HG03159 (cell line): ENCODE data around the gene SLC35A3.
"Not testable (repeated sequence)": the region's sequence is repeated elsewhere in the genome, so short reads cannot be mapped to it uniquely, and the experiment has no call there.

Experiments
- ATAC-seq: cut with Tn5 transposase; IDR thresholded peaks from one replicate; pipeline ENCODE4 v1.9.1; 2021; ENCODE audit warnings: mild to moderate bottlenecking, moderate library complexity; ENCODE audit not compliant: unreplicated experiment

SLC35A3 gene

DNA sequence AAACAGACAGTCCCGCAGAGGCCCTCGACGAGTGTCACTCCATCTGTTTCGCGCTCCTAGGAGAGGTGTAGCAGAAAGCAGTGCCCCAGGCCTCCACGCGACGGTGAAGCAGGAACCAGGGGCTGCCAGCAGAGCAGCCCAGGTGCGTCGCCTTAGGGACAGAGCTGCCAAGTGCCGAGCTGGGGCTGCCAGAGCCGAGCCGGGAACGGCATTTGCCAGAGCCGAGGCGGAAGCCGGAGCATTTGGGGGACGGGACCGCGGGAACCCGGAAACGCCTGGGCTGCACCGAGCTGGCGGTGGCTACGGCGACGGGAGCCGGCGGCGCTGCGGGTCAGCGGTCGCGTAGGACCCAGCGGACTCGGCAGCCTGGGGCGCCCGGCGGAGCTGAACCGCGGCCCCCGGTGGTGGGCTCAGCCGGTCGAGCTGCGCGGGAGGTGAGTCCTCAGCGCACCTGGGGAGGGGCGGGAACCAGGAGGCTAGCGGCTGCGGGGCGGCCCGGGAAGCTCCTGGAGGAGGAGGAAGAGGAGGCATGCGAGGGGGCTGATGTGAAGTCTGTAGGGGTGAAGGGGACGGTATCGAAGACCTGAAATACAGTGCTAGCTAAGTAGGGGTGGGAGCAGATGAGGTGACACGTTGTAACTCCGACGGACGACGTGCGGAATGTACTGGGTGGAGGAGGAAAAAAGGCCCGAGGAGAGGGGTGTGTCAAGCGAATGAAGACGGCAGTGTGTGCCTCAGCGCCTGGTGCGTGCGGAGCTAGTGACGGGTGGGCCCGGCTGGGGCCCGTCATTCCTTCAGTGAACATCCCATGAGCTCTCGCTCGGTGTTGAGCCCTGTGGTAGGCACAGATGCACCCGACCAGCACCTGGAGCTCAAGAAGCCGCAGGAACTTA lies at the start of gene SLC35A3:
Gene SLC35A3, plus strand, starts transcription at position 268 of the 893 bp plus-strand sequence. CDS start 23,559 bp downstream, outside the sequence.
- peak; percentile 86 for ATAC-seq

DNA sequence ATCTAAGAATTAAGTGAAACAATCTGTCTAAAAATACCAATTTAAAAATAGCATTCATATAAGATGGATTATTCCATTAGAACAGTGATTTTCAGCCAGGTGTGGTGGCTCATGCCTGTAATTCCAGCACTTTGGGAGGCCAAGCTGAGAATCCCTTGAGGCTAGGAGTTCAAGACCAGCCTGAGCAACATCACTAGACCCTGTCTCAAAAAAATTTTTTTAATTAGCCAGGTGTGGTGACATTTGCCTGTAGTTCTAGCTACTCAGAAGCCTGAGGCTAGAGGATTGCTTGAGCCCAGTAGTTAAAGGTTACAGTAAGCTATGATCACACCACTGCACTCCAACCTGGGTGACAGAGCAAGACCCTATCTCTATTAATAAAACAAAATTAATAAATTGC lies 35.0 kb upstream of the SLC35A3 start:
- no peak for ATAC-seq

DNA sequence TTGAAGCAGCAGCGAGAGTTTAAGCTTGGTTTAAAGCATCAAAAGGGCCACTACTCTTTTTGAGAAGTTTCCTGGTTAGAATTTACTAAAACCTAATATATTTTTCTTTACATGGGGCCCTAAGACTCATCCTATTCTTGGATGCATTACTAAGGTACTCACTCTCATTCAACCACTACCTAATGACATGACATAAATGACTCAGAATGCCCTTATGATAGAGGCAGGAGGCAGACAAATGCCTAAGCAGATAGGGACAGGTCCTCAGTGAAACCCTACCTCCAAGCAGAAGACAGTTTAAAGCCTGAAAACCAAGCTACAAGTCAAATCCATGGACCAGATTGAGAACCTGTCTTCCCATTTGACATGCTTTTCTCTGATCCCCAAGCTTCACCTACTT lies 34.3 kb upstream of the SLC35A3 start:
- ATAC-seq: no peak

DNA sequence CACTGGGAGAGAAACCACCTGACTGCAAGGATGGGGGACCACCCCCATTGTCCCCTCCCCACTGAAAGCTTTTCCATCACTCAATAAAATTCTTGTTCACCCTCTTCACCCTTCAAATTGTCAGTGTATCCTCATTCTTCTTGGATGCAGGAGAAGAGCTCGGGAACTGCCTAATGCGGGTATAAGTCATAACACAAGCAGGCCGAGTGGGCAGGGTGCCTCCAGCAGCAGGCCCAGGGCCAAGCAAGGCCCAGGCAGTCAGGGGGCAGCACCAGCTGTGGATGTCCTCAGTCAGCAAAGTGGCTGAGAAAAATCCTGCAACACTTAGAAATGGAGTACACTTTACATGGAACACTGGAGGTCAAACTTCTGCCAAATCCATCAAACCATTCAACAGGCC lies 33.7 kb upstream of the SLC35A3 start:
- no peak for ATAC-seq

DNA sequence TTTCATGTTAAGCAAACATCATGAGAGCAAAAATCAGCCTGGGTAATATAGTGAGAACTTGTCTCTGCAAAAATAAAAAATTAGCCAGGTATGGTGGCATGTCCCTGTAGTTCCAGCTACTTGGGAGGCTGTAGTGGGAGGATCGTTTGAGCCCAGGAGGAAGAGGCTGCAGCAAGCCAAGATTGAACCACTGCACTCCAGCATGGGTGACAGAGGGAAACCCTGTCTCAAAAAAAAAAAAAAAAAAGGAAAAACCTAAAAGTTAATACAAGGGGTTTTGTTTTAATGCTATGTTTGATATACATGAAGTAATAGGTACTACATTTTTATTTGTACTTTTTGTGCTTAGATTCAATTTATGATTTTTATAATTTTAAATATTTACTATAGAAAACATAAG lies 27.1 kb upstream of the SLC35A3 start:
- no peak for ATAC-seq

DNA sequence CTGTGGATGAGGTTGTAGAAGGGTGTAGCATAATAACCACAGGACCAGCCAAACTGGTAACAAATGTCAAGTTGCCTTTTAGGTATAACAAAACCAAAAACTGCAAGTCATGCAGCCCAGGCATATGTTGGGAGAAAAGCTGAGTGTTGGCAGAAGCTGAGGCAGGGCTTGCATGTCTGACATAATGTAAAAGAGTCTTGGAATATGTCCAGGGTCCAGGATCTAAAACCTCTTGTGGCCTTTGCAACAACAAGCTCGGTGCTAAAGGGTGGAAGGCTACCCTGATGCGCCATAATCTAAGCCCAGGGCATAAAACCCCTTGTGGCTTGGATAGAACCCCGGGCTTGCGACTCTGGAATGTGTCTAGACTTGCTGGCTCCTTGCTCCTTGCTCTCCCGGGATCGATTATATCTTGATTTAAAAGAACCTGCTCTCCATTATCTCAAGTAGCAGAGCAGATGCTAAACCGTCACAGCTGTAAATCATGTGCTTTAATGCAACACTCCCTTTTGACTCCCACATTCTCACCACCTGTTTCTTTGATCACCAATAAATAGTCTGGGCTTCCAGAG lies 26.5 kb upstream of the SLC35A3 start:
- no peak for ATAC-seq

DNA sequence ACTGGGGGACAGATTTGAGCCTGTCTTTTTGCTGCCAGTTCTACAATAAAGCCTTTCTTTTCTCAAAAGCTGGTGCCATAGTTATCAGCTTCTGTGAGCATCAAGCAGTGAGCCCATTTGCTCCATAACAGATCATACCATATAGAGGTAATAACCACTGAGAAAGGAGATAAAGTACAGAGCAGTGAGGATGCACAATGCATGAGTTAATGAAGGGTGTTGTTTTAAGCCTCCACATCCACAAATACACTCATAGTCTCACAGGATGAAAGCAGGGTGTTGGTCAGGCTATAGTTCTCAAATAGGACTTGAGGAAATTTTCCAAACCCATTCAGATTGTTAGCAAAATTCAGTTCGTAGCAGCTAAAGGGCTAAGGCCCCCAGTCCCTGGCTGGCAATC lies 25.6 kb upstream of the SLC35A3 start:
- no peak for ATAC-seq

DNA sequence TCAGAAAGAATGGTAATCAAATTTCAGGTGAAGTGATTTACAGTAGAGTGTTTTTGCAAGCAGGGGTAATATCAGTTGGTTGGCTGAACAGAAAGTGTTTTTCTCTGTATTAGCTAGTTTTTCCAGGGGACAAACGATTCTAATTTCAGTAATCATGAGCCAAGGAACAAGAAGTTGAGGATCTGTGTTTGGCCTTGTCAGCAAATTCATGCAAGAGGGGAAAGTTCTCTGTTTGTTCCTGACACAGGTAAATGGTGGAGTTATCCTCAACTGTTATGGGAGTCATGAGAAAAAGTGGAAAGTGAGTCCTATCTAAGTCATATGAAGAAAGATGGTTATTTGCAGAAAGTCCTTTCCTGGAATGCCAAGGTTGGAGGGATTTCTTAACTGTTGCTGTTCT lies 24.6 kb upstream of the SLC35A3 start:
- ATAC-seq: no peak

DNA sequence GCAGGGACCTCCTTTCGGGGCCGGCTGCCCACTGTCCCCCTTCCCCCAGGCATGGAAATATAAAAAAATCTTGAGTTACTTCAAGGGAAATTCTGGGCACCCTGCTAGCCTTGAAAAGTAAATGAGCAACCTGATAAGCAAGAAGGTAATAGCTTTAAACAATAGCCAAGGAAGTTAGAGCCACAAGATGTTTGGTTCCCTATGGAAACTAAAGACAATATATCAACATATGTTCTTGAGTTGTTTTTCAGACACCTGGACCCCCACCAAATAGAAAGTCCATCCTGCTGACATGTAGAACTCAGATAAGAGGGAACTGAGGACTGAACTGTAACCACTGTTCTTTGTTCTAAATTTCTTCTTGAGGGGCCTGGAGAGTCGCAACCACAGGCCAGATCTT lies 19.3 kb upstream of the SLC35A3 start:
- no peak for ATAC-seq

DNA sequence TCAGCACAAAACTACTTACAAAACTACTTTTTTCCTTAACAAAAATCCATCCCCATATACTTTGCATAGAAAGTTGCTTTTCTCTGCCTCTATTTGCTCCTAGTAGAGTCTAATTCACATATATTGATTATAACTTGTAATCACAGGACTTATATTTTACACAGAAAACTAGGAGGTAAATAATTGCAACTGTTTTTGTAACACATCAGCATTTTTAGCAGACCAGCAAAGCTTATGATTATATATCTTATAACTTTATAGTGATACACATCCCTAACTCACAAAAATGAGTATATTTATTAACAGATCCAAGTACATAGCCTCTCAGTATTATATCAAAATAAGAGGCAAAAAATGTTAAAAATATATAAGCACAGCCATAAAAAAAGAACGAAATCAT lies 17.3 kb upstream of the SLC35A3 start:
- no peak for ATAC-seq

DNA sequence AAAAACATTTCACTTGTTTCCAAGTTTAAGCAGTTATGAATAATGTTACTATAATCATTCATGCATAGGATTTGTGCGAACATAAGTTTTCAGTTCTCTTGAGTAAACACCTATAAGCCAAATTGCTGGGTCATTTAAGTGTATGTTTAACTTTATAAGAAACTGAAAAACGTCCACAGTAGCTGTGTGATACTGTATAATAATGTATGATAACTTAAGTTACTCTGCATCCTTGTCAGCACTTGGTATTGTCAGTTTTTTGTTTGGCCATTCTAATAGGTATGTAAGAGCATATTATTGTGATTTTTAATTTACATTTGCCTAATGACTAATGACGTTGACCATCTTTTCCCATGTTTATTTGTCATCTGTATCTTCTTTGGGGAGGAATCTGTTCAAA lies 14.4 kb upstream of the SLC35A3 start:
- ATAC-seq: no peak

DNA sequence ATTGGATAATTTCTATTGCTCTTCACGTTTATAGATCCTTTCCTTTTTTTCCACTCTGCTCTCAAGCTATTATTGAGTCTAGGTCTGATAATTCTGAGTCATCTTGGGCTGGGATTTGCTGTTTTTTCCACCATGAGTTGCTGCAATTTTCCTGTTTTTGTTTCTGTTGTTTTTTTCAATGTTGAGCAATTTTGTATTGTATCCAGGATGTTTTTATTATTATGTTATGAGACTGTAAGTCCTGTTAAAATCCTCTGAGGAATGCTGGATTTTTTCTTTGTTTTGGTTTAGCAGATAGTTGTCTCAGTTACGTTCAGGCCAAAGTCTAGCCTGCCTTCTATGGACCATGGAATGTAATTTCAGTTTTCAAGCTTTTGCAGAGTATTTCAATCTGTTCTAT lies 13.0 kb upstream of the SLC35A3 start:
- ATAC-seq: no peak

DNA sequence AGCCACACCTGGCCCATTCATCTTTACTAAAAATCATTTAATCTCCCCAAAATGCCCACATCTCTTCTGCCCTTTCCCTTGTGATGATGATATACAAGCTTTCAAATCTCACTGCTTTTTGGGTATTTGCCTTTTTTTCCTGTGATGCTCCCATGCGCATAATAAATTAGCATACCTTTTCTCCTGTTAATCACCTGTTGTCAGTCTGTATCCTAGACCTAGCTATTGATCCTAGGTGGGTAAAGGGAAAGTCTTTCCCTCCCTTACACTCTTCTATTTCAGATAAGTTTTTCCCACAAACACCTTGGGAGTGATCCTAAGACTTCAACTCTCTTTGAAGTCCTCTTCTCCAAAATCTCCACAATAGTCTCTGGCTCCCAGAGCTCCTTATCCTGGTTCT lies 12.0 kb upstream of the SLC35A3 start:
- no peak for ATAC-seq

DNA sequence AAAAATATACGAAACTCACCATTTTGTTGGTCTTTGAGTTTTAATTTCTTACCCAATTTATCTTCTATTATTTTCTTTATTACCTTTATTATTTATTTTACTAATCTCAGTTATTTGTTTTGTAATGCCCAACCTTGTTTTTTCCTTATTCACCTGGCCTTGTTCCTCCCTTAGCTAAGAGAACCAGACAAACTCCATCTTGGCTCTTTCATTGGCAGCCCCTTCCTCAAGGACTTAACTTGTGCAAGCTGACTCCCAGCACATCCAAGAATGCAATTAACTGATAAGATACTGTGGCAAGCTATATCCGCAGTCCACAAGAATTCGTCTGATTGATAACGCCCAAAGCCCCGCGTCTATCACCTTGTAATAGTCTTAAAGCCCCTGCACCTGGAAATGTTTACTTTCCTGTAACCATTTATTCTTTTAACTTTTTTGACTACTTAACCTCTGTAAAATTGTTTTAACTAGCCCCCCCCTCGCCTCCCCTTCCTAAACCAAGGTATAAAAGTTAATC lies 10.5 kb upstream of the SLC35A3 start:
- not testable (repeated sequence) for ATAC-seq

DNA sequence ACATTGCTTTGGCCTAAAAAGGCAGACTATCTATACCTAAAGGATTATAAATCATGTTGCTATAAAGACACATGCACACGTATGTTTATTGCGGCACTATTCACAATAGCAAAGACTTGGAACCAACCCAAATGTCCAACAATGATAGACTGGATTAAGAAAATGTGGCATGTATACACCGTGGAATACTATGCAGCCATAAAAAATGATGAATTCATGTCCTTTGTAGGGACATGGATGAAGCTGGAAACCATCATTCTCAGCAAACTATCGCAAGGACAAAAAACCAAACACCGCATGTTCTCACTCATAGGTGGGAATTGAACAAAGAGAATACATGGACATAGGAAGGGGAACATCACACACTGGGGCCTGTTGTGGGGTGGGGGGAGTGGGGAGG lies 9.5 kb upstream of the SLC35A3 start:
- ATAC-seq: not testable (repeated sequence)

DNA sequence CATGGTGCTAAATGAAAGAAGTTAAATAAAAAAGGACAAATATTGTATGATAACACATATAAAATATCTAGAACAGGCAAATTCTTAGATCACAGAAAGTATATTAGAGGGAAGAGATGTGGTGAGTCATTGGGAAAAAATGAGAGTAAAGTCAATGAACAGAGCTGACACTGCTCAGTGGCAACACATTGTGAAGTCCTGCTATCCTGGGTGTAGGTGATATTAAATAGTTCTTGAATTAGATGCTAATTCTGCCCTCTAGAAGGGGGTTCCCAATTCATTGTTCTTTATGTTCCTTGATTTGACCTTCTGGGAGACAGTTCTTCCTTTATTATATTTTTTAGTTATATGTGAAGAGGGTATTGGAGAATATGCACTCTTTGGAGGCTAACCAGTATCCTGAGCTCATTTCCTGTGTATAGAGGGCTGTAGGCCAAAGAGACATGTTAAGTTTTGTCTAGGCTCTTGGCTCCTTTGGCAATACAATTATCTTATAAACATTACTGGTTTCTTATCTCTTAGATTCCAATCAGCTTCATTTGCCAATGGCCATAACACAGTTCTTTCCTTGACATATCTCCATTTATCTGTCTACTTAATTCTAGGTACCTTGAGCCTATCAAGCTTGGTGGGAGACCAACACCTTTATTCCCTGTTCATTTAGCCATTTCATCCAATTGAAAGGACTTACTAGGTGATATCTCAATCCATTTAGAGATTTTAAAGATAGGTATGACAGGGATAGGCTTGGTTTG lies 6.6 kb upstream of the SLC35A3 start:
- no peak for ATAC-seq

DNA sequence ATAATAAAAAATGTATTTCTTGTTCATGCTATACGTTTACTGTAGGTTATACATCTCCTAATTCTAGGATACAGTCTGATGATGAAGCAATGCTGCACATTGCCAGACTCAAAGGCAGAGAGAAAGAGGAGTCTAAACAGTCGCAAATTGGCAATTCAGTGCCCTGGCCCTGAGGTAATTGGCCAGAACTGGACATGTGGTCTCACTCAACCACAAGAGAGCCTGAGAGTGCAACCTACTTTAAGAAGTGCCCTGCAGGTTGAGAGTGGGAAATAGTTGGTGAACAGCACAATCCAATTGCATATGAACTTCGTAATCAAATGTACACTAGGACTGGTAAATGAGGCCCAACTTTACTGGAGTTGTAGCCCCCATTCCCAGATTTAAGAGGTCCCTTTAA lies 5.0 kb upstream of the SLC35A3 start:
- no peak for ATAC-seq

DNA sequence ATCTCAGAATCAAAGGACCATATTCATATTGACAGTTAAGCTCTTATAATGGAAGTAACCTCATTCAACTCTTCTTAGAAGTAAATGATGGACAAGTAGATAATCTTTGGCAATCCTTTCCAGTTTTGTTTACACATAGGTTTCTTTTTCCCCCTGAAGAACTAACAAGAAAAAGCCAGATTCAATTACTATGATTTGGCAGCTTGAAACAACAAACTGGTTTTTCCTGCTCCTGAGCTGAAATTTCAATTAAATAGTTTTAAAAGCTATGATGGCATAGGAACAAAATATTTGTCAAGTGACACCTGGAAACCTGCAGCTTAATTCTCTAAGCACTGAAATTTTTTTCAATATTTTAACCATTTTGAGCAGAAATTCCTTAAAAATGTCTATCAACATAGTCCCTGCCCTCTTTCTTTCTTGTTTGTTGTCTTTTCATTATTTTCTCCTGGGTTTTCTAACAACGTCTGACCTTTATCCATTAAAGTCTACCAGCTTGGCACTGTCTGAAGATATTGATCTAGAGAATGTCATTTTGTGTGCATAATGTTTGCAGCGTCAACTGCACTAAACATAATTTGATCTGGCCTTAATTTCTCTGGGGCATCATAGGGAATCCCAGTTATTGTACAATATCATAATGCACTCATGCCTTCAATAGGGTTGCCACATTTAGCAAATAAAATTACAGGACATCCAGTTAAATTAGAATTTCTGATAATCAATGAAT lies 4.0 kb upstream of the SLC35A3 start:
- ATAC-seq: no peak

DNA sequence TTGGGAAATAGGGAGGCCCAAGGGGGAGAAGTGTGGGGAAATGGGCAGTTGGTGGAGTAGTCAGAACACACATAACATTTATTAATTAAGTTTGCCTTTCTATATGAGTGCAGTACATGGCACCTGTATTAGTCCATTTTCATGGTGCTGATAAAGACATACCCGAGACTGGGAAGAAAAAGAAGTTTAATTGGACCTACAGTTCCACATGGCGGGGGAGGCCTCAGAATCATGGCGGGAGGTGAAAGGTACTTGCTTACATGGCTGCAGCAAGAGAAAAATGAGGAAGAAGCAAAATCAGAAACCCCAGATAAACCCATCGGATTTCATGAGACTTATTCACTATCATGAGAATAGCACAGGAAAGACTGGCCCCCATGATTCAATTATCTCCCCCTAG lies 1.6 kb upstream of the SLC35A3 start:
- ATAC-seq: no peak

DNA sequence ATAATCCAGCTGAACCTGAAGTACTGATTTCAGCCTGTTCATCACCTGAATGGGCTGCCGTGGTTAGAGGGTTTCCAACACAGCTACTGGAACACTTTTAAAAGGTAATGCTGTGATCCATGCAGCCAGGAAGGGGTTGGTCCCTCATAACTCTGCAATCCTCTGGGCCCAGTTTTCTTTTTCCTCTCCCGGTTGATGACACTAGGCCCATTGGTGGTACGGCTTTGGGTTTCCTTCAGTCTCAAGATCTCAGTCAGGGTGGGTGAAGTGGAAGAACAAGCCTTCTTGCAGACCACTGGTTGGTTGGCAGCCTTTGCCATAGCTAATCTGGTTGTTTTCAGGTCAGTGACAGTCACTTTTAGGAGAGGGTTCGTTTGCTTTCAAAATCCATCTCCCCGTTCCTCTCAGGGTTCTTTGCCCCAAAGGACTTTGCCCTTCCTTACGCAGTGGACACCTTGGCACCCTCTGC lies 502 bp upstream of the SLC35A3 start:
- ATAC-seq: peak; percentile 23
